Esophagus squamous epithelium (tissue), 5 donors: ENCODE measurements around the gene MERTK. TPM values are rescaled to one million over a fixed set of nuclear protein-coding genes. Genes with fewer than 3 reads are reported as not detected.

ENCODE experiments used
- DNase-seq: peaks from one replicate; lab custom pipeline; 2025; lab: John Stamatoyannopoulos, UW
- H3K27ac ChIP-seq, 4 donors: fragments of 200-600 bp; sonication (generic); one replicate each; pipeline ENCODE4 v1.5.1; 2016 to 2019; ENCODE audit warnings: mild to moderate bottlenecking in 1 of 4
- H3K27me3 ChIP-seq, 4 donors: fragments of 200-600 bp; sonication (generic); 1 replicate in 3 of 4; 2 replicates in 1 of 4; pipeline versions ENCODE4 v1.5.1 to v1.6.0; 2017 to 2021; ENCODE audit warnings: antibody characterized with exemption in 1 of 4
- H3K36me3 ChIP-seq, 3 donors: fragments of 200-600 bp; sonication (generic); one replicate each; pipeline ENCODE4 v1.5.1; 2016 to 2019
- H3K4me1 ChIP-seq, 3 donors: fragments of 200-600 bp; sonication (generic); one replicate each; pipeline ENCODE4 v1.5.1; 2017 to 2019
- H3K4me3 ChIP-seq, 4 donors: fragments of 200-600 bp; sonication (generic); 1 replicate in 3 of 4; 2 replicates in 1 of 4; pipeline ENCODE4 v1.5.1; 2016 to 2019; ENCODE audit warnings: mild to moderate bottlenecking in 2 of 4, moderate library complexity in 1 of 4
- H3K9me3 ChIP-seq, 3 donors: fragments of 200-600 bp; sonication (generic); one replicate each; pipeline ENCODE4 v1.5.1; 2016 to 2019
- POLR2A ChIP-seq, 4 donors: fragments of 450-650 bp; IDR thresholded peaks; one replicate each; pipeline ENCODE4 v1.6.1; 2017; ENCODE audit warnings: antibody characterized with exemption in 4 of 4, mild to moderate bottlenecking in 4 of 4, moderate library complexity in 3 of 4
- WGBS, 2 donors: methylation state at CpG; one replicate each; pipeline ENCODE4 v1.1.5; 2018; 5-methylcytosine and 5-hydroxymethylcytosine counted together
- intact Hi-C: fragments of 100-400 bp; cut with DNase I; formaldehyde crosslinking; loops from one replicate; pipeline ENCODE4 v1.15.0; 2022
- total RNA-seq, 4 donors: library from RNA; depleted of rRNA; stranded (reverse); fragments of >200 nt; gene quantifications; one replicate each; pipeline ENCODE4 v1.1.0, GENCODE V29; 2016
- TF ChIP-seq, protein P1 (sequence below), 6 experiments: fragments of 450-650 bp in 4 of 6; fragments of 200-600 bp in 2 of 6; sonication (generic) in 2 of 6; IDR thresholded peaks; one replicate each; pipeline ENCODE4 v1.5.1; 2016 to 2019; ENCODE audit warnings: antibody characterized with exemption in 6 of 6, mild to moderate bottlenecking in 4 of 6, moderate library complexity in 4 of 6
- donor health status: DM: yes; HTN: yes; CAD: no.

MERTK gene
- total RNA-seq, 4 donors from 2014 or later = 1.7 to 13.7 (median 7.0) TPM

DNA sequence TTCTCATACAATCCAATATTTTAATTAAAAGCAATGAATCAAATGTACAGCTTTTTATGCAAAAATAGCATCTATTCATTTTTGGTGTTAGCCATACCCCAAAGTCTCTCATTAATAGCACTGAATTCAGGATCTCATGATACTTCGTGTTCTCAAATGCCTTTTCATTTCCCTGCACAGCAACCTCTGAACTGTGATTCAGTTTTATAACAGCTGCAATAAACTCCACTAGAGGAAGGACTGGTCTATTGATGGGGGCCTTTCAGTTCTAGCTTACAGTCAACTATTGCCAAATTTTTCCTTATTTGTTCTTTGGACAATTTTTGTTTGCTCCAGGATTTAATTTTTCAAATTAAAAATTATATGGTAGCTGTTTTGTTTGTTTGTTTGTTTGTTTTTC, 151.9 kb downstream of the MERTK start:
- H3K27me3 ChIP-seq = no peaks in the 10 kb centered on the region
- WGBS, 2 donors = 93 to 95% methylated on average over 1 of the region's 1 CpG
- TF ChIP-seq POLR2A (IDR thresholded peaks at IDR 0.05) = no peak
- TF ChIP-seq, protein P1, sequence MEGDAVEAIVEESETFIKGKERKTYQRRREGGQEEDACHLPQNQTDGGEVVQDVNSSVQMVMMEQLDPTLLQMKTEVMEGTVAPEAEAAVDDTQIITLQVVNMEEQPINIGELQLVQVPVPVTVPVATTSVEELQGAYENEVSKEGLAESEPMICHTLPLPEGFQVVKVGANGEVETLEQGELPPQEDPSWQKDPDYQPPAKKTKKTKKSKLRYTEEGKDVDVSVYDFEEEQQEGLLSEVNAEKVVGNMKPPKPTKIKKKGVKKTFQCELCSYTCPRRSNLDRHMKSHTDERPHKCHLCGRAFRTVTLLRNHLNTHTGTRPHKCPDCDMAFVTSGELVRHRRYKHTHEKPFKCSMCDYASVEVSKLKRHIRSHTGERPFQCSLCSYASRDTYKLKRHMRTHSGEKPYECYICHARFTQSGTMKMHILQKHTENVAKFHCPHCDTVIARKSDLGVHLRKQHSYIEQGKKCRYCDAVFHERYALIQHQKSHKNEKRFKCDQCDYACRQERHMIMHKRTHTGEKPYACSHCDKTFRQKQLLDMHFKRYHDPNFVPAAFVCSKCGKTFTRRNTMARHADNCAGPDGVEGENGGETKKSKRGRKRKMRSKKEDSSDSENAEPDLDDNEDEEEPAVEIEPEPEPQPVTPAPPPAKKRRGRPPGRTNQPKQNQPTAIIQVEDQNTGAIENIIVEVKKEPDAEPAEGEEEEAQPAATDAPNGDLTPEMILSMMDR (IDR thresholded peaks at IDR 0.05) = no peak
- H3K9me3 ChIP-seq = peaks cover 0 to under 1% (median 0%) of the 10 kb centered on the region in 3 donors
- H3K27ac ChIP-seq = no peak overlapping the region
- no peak for DNase-seq
- intact Hi-C loops = no loop called here
- H3K4me3 ChIP-seq = no peak overlapping the region
- H3K4me1 ChIP-seq = peaks cover 0 to 31% (median 10%) of the 10 kb centered on the region in 3 donors
- no peaks in the 10 kb centered on the region for H3K36me3 ChIP-seq

DNA sequence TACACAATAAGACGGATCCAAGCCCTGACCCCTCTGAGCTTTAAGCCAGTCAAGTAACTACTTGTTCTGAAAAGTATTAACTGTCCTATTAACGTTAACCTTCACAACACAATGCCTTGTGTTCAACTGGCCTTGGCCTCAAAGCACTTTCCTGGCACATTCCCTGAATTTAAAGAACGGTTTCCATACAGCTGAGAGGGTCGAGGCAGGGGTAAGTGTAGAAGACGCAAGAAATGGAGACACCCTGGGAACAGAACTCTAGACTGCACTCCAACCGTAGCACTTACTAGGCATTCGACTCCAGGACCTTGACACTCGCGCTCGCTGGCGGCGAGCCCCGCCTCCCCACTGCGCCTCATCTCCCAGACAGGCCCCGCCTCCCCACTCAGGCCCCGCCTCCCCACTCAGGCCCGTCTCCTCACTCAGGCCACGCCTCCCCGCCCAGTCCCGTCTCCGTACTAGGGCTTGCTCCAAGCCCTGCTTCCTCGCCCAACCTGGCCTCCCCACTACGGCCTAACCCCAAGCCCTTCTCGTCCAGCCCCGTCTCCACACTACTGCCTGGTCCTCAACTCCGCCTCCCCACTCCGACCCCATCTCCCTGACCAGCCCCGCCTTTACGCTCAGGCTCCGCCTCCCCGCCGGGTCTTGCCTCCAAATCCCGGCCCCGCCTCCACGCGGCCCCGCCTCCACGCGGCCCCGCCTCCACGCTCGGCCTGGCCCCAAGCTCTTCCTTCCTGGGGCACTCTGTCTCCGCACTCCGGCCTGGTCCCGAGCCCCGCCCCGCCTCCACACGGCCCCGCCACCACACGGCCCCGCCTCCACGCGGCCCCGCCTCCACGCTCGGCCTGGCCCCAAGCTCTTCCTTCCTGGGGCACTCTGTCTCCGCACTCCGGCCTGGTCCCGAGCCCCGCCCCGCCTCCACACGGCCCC, 155.8 kb downstream of the MERTK start:
- TF ChIP-seq POLR2A (IDR thresholded peaks at IDR 0.05) = no peak
- TF ChIP-seq, protein P1 (IDR thresholded peaks at IDR 0.05) = no peak
- Histone ChIP-seq H3K27me3 (no peaks in the 10 kb centered on the region), H3K9me3 (no peaks in the 10 kb centered on the region), H3K36me3 (peaks cover 0 to under 1% (median 0%) of the 10 kb centered on the region in 3 donors), H3K27ac (peak overlapping the region; percentile 93 to 98 (median 96)), H3K4me1 (peaks cover 19 to 55% (median 29%) of the 10 kb centered on the region in 3 donors), H3K4me3 (peak overlapping the region; percentile 45 to 73 (median 62))
- WGBS, 2 donors = 1% methylated on average over 25 to 36 of the region's 62 CpGs
- intact Hi-C loops = no loop called here
- peak; percentile 99 for DNase-seq

DNA sequence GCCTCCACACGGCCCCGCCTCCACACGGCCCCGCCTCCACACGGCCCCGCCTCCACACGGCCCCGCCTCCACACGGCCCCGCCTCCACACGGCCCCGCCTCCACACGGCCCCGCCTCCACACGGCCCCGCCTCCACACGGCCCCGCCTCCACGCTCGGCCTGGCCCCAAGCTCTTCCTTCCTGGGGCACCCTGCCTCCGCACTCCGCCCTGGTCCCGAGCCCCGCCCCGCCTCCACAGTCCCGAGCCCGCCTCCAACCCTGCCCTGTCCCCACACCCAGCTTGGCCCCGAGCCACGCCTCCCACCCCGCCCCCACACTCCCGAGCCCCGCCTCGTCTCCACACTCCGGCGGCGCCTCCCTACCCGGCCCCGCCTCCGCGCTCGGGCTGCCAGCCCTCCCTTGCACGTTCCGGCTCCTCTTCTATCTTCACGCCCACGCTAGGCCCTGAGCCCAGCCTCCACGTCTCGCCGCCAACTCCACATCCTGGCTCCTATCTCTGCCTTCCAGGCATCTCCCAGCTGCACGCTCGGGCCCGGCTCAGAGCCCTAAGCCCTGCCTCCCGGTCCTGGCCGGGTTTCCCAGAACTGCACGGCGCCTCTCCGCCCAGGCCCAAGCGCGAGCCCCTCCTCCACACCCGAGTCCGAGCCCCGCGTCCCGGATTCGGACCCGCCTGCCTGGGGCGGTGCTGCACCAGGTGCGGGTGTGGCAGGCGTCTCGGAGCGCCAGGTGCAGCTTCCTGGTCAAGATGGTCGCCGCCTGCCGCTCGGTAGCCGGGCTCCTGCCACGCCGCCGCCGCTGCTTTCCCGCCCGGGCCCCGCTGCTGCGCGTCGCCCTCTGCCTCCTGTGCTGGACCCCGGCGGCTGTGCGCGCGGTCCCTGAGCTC, 156.7 kb downstream of the MERTK start, which contains the start of gene TMEM87B:
TSS of gene TMEM87B (plus strand) at position 423 of the 883 bp plus-strand sequence. CDS start at position 746, 323 bp downstream.
- peak within 1 kb of the TSS; percentile 78 to 100 (median 88) for H3K4me3 ChIP-seq
- peak; percentile 92 for DNase-seq
- peaks cover 19 to 52% (median 27%) of the 10 kb centered on the region in 3 donors for H3K4me1 ChIP-seq
- intact Hi-C loops = no loop called here
- peaks cover 0 to 10% (median 0%) of the 10 kb centered on the region in 3 donors for H3K36me3 ChIP-seq
- H3K27me3 ChIP-seq = no peaks in the 10 kb centered on the region
- peak within 1 kb of the TSS; percentile 96 to 99 (median 97) for H3K27ac ChIP-seq
- TF ChIP-seq, protein P1 (IDR thresholded peaks at IDR 0.05) = peak in 1 of 6 experiments; percentile 13
- peak in 2 of 4 donors; percentile 4 to 83 for TF ChIP-seq POLR2A (IDR thresholded peaks at IDR 0.05)
- 1% methylated on average over 20 to 21 of the region's 90 CpGs for WGBS, 2 donors
- H3K9me3 ChIP-seq = no peaks in the 10 kb centered on the region

DNA sequence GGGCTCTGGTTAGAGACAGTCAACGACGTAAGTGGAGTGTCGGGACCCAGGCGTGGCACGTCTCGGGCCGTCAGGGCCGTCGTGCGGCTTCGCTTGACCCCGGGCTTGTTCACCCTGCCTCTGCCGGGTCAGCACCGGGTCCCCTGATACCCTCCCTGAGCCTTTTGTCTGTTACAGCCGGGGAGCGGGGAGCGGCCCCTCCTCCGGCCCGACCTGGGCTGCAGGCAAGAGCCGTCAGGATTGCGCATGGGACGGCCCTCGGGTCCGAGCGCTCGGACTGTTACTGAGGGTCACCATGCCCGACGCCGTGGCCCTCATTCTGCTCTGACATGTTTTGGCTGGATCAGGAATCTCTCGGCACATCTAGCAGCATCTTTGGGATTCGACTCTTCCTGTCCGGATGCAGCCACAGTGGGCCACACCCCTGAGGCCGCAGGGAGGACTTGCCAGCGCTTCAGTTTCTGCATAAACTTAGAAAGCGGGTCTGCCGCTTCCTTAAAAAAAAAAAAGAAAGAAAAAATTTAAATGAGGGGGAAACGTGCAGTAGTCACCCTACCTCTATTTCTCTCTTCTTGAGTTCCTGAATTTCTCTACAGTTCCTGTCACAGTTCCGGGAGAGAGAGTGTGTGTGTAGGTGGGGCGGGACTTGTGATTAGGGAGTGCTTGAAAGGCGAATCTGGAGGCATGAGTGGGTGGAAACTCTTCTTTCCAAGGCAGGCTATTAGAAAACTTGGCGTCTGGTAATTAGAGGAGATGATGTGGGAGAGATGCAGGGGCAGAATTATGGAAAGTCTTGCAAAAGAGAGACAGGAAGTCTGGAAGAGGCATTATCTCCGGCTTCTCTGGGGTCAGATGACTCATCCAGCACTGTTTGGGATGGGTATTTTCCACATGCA, 157.6 kb downstream of the MERTK start:
- peak in 1 of 4 donors; percentile 40 for TF ChIP-seq POLR2A (IDR thresholded peaks at IDR 0.05)
- TF ChIP-seq, protein P1 (IDR thresholded peaks at IDR 0.05) = no peak
- Histone ChIP-seq H3K27ac (peak overlapping the region; percentile 96 to 99 (median 96)), H3K4me1 (peaks cover 19 to 52% (median 27%) of the 10 kb centered on the region in 3 donors), H3K9me3 (no peaks in the 10 kb centered on the region), H3K36me3 (peaks cover 0 to 19% (median 4%) of the 10 kb centered on the region in 3 donors), H3K27me3 (no peaks in the 10 kb centered on the region), H3K4me3 (peak overlapping the region; percentile 78 to 100 (median 88))
- intact Hi-C loops = no loop called here
- WGBS, 2 donors = 0 to 2% methylated on average over 10 to 11 of the region's 42 CpGs
- DNase-seq = no peak
